Neural crest cell (in vitro differentiated cells): ENCODE results near the gene MRPL11. TPM values are rescaled to one million over a fixed set of nuclear protein-coding genes. Genes with fewer than 3 reads are reported as not detected.
A peak's percentile ranks its signal among the peaks of the same experiment; 100 is the strongest.

Source experiments
- DNase-seq: peaks from one replicate; pipeline ENCODE4 v3.0.0; 2021; ENCODE audit warnings: low read depth, mixed read lengths, low spot score
- H3K27ac Mint-ChIP-seq: one replicate; pipeline ENCODE4 v1.8.0; 2021; ENCODE audit warnings: mild to moderate bottlenecking, mixed read lengths; ENCODE audit not compliant: unreplicated experiment
- H3K27me3 Mint-ChIP-seq: 2 replicates; pipeline ENCODE4 v1.8.0; 2021; ENCODE audit warnings: low read depth, mild to moderate bottlenecking, mixed read lengths
- H3K36me3 Mint-ChIP-seq: 2 replicates; pipeline ENCODE4 v1.8.0; 2021; ENCODE audit warnings: low read depth, mild to moderate bottlenecking, mixed read lengths
- H3K4me1 Mint-ChIP-seq: 2 replicates; pipeline ENCODE4 v1.8.0; 2021; ENCODE audit warnings: mixed read lengths
- H3K4me3 Mint-ChIP-seq: one replicate; pipeline ENCODE4 v1.8.0; 2021; ENCODE audit warnings: mild to moderate bottlenecking, mixed read lengths
- H3K9me3 Mint-ChIP-seq: 2 replicates; pipeline ENCODE4 v1.8.0; 2021; ENCODE audit warnings: mixed read lengths
- CTCF ChIP-seq: fragments of 200-600 bp; sonication (generic); conservative IDR thresholded peaks from 2 replicates; pipeline ENCODE4 v1.5.0; 2021; ENCODE audit warnings: antibody characterized with exemption, mild to moderate bottlenecking
- total RNA-seq: library from RNA; stranded (reverse); gene quantifications from 2 replicates; pipeline ENCODE4 v1.2.1, GENCODE V29; 2021

The MRPL11 gene
- total RNA-seq, 1 donor from 2014 or later = 91.4 TPM

GRCh38 chr11:66418168-66418985 lies 20.3 kb downstream of the MRPL11 start:
- Mint-ChIP-seq H3K27ac (no peak overlapping the region), H3K4me1 (peaks cover 30% of the 10 kb centered on the region), H3K9me3 (no peaks in the 10 kb centered on the region), H3K36me3 (peaks cover 2% of the 10 kb centered on the region), H3K27me3 (peaks cover 68% of the 10 kb centered on the region), H3K4me3 (peak overlapping the region; percentile 42)
- no peak for TF ChIP-seq CTCF
- DNase-seq = peak; percentile 91

- no peak overlapping the region for H3K4me3 Mint-ChIP-seq
- no peaks in the 10 kb centered on the region for H3K9me3 Mint-ChIP-seq
- no peaks in the 10 kb centered on the region for H3K36me3 Mint-ChIP-seq
- peaks cover 62% of the 10 kb centered on the region for H3K27me3 Mint-ChIP-seq
- TF ChIP-seq CTCF = no peak
- no peak for DNase-seq
- H3K27ac Mint-ChIP-seq = no peak overlapping the region
- H3K4me1 Mint-ChIP-seq = peaks cover 30% of the 10 kb centered on the region
These were observed 21.6 kb downstream of the MRPL11 start for GRCh38 chr11:66417000-66417399.

GRCh38 chr11:66415423-66415822 lies 23.2 kb downstream of the MRPL11 start:
- DNase-seq = no peak
- H3K9me3 Mint-ChIP-seq = no peaks in the 10 kb centered on the region
- peaks cover 32% of the 10 kb centered on the region for H3K4me1 Mint-ChIP-seq
- no peaks in the 10 kb centered on the region for H3K36me3 Mint-ChIP-seq
- TF ChIP-seq CTCF = no peak
- H3K4me3 Mint-ChIP-seq = no peak overlapping the region
- peaks cover 48% of the 10 kb centered on the region for H3K27me3 Mint-ChIP-seq
- H3K27ac Mint-ChIP-seq = no peak overlapping the region

GRCh38 chr11:66414120-66414934 lies 24.3 kb downstream of the MRPL11 start:
- Mint-ChIP-seq H3K9me3 (no peaks in the 10 kb centered on the region), H3K4me1 (peaks cover 29% of the 10 kb centered on the region), H3K4me3 (no peak overlapping the region), H3K36me3 (no peaks in the 10 kb centered on the region), H3K27ac (no peak overlapping the region), H3K27me3 (peaks cover 39% of the 10 kb centered on the region)
- no peak for DNase-seq
- TF ChIP-seq CTCF = no peak

- peaks cover 33% of the 10 kb centered on the region for H3K27me3 Mint-ChIP-seq
- no peaks in the 10 kb centered on the region for H3K36me3 Mint-ChIP-seq
- no peak for TF ChIP-seq CTCF
- H3K9me3 Mint-ChIP-seq = no peaks in the 10 kb centered on the region
- peaks cover 26% of the 10 kb centered on the region for H3K4me1 Mint-ChIP-seq
- no peak overlapping the region for H3K27ac Mint-ChIP-seq
- DNase-seq = no peak
- no peak overlapping the region for H3K4me3 Mint-ChIP-seq
These were observed 25.5 kb downstream of the MRPL11 start for GRCh38 chr11:66413167-66413566.
